ENCODE data around the gene TNPO1.
A peak's percentile ranks its signal among the peaks of the same experiment; 100 is the strongest.
"Not testable (repeated sequence)": the region's sequence is repeated elsewhere in the genome, so short reads cannot be mapped to it uniquely, and the experiment has no call there.

The TNPO1 gene

DNA sequence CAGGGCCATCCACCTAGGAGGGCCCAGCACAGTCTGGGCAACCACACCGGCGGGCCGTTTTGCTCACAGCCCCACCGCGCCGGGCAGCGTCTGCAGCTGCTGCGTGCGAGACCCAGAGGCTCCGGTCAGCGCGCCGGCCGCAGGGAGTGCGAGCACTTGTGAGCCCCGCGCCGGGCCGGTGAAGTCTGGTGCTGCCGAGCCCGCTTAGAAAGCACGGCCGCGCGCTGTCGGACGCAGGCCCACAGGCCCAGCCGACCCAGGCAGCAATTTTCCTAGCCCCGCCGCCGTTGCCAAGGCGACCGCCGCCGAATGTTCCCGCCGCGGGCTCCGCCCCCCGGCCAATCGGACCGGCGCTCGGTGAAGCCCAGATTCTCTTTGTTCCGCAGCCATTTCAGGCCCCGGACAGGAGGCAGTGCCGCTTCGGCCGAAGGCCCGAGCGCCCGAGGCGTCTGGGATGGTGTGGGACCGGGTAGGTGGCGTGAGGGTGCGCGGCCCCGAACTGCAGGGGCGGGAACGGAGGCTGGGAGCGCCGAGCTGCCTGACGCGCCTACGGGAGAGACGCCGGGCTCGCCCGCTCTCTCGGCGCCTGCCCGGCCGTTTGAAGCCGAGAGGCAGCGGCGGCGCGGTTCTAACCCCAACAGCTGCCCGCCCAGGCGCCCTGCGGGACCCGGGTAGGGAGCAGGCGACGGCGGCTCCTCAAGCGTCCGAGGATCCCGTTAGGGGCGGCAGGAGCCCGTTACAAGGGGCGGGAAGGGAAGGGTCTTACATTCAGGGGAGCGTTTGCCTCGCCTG is at the start of gene TNPO1:
Gene TNPO1 (plus strand): TSS at position 378 of the 792 bp plus-strand sequence. CDS start 77 bp downstream, at position 455.
- peak in 1 of 2 donors; percentile 81 for DNase-seq

DNA sequence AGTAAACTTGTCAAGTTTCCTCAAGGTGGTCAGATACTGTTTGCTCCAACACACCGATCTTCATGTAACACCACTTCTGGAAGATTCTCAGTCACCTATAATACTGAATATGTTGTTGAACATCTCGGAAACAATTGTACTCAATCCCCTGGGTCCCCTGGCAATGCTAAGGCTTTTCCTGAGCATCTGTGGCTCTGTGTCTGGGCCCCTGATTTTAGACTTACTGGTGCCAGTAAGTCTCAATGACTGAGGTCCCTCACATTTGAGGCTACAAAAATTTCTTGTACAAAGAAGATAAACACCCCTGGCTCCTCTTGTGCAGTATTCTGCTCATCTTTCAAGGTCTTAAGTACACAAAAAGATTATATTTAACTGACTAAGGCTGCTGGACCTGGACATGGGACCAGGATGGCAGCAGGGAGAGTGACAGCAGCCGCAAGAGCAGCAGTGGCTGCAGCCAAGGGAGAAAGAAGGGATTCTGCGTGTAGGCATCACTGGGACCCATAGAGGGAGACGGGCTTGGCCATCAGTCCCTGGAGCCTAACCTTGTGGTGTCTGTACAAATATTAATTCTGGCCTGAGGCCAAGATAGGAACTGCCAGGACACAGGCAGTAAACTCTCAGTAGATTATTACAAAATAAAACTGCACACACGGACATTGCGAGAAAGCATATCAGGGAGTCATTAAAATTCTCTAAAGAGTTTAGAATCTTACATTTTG is 49.0 kb upstream of the TNPO1 start:
- no peak for DNase-seq

DNA sequence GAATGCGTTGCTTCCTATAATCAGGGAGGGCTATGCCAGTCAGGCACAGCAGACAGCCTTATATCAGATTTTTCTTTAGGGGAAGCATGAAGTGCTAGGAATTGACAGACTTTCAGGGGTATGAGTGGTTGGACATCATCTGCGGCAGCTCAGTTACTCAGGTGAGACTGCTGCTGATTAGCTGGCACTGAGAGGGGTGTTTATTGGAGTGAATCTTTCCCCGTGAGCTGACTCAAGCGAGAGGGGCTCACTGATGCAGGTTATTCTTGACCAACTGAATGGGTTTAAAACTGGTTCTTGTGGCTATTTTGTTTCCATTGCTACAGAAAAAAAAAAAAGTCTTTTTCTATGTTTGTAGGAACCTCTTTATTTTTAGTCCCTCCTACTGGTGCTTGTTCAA is 46.2 kb upstream of the TNPO1 start:
- no peak for DNase-seq

DNA sequence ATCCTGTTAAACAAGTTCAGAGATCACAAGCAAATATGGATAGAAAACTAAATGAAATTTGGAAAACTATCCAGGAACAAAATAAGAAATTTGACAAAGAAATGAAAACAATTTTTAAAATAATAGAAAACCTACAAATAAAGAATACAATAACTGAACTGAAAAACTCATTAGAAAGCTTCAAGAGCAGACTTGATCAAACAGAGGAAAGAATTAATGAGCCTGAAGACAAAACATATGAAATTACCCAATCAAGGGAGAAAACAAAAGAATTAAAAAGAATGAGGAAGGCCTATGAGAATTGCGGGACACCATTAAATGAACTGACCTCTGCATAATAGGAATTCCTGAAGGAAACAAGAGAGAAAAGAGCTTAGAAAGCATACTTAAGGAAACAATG is 39.8 kb upstream of the TNPO1 start:
- no peak for DNase-seq

DNA sequence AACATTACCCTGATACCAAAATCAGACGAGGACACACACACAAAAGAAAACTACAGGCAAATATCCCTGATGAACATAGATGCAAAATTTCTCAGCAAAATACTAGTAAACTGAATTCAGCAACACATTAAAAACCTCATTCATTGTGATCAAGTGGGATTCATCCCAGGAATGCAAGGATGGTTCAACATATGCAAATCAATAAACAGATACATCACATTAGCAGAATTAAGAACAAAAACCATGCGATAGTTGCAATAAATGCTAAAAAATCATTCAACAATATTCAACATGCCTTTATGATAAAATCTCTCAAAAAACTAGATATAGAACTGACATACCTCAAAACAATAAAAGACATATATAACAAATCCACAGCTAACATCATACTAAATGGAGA is 36.9 kb upstream of the TNPO1 start:
- no peak for DNase-seq

DNA sequence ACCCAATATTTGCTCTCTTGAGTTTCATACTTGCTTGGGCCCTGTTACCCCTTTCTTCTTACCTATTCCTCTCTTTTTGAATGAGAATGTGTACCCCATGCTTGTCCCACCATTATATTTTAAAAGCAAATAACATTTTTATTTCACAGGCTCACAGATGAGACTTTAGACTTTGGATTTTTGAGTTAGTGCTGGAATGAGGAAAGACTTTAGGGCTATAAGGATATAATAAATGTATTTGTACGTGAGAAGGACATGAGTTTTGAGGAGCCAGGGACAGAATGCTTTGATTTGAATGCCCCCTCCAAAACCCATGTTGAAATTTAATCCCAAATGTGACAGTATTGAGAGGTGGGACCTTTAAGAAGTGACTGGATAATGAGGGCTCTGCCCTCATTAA is 33.1 kb upstream of the TNPO1 start:
- DNase-seq: no peak

DNA sequence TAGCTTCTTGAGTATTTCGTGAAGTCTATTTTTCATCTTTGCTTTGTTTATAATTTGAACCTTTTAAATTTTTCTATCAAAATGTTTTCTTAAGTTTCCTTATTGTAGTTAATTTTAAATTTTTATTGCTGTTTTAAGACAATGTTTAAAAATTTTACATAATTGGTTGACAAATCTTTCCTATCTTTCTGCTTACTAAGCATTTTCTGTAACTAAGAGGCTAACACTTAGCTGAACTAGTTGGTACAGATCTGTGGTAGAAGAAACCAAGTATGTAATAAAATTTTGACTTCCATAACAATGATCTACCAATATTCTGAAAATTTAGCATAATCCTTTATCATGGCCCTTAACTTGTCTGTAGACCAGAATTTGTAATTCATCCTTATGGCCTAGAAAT is 32.3 kb upstream of the TNPO1 start:
- DNase-seq: no peak

DNA sequence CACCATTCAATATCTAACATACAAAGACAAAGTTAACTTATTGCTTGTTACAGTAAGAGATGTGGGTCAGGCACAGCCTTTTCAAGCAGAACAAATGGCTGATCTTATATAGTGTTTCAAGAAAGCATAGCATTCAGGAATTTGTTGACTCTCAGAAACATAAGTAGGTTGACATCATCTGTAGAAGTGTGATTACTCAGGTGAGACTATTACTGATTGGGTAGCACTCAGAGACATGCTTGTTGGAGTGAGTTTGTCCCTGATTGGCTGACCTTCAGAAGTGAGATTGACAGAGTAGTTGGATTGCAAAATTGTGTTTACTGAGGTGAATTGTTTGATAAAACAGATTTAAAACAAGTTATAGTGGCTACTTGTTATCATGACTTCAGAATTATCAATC is 30.7 kb upstream of the TNPO1 start:
- DNase-seq: no peak

DNA sequence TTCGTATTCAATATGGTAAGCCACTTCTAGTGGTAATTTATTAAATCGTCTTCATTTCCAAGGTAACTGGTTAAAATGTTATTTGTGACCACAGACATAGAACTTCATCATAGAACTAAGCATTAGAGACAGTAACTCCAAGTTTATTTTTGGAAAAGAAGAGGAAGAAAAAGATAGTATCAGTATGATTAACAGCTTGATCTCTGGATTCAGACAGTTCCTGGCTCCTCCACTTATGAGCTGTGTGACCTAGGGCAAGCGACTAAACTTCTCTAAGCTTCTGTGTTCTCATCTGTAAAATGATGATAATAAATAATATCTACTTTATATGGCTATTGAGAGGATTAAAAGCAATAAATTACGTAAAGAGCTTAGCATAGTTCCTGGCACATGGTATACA is 29.8 kb upstream of the TNPO1 start:
- no peak for DNase-seq

DNA sequence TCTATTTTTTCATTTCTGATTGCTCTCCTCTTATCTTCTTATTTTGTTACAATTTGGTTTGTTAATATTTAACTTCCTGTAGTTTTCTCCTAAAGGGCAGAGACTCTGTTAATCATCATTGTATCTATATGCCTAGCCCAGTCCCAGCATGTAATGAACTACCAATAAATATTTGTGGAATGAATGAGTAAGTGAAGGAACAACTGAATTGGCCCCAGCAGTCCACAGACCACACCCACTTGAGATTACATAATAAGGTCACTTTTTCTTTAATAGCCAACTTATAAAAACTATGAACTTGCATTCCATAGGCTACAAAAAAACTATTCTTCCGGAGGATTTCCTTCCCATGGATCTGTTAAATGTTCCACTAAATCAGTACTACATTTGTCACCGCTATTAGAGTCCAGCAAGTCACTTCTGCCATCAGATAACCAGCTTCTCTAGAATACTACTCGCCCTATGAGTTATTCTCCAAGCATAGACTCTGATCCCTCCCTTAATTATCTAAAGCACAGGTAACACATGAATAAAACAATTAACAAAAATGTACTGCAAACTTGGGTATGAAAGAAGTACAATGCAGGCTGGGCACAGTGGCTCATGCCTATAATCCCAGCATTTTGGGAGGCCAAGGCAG is 27.5 kb upstream of the TNPO1 start:
- DNase-seq: no peak

DNA sequence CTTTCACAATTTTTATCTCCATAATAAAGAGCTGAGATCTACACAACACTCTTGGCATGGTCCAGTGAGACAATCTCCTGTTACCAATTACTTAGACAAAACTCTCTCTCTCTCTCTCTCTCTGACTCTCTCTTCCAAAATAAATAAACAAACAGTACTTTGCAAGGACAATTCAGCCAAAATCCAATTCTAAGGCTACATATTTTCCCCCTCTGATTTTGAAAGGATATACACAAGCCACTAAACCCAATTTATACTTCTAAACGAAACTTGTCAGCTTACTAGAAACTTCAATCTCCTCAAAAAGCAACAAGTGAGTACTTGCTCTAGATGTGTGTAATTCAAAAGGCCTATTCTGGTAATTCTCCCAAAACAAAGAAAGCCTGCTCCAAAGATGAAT is 26.3 kb upstream of the TNPO1 start:
- no peak for DNase-seq

DNA sequence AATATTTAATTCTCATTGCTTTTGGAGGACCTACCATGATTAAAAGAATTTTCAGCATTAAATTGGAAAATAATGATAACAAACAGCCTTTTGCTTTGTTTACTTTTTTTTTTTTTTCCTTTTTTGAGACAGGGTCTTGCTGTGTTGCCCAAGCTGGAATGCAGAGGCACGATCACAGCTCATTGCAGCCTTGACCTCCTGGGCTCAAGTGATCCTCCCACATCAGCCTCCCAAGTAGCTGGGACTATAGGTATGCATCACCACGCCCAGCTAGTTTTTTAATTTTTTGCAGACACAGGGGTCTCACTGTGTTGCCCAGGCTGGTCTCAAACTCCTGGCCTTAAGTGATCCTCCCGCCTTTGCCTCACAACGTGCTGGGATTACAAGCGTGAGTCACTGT is 23.8 kb upstream of the TNPO1 start:
- DNase-seq: not testable (repeated sequence)

DNA sequence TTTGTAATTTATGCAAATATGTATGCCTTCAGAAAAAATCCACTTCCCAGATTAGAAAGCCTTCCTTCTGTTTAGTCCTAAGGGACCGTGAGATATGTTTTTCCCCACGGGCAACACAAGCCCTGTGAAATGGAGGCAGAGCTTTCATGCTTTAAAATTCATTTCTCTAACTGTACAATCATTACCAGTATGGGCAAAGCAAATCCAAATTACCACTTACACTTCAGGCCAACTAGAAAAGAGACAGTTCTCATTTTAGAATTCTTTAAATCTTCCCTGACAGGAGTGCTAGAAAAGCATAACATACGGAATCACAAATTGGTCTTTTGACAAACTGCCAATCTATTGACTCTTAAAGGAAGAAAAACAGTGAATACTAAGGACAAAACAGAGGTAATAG is 20.5 kb upstream of the TNPO1 start:
- DNase-seq: no peak

DNA sequence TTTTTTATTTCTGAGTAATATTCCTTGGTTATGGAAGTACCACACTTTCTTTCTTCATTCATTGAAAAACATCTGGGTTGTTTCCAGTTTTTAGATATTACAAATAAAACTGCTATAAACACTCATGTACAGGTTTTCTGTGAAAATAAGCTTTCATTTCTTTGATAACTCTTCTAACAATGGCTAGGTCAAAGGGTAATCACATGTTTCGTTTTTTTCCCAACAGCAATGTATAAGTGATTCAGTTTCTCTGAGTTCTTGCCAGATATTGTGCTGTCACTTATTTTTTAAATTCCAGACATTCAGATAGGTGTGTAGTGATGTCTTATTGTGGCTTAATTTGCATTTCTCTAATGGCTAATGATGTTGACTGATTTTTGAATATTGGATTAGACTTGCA is 16.7 kb upstream of the TNPO1 start:
- DNase-seq: no peak

DNA sequence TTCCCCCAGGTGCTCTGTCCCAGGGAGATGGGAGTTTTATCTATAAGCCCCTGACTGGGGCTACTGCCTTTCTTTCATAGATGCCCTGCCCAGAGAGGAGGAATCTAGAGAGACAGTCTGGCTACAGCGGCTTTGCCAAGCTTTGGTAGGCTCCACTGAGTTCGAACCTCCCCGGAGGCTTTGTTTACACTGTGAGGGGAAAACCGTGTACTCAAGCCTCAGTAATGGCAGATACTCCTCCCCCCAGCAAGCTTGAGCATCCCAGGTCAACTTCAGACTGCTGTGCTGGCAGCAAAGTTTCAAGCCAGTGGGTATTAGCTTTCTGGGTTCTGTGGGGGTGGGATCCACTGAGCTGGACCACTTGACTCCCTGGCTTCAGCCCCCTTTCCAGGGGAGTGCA is 7.8 kb upstream of the TNPO1 start:
- not testable (repeated sequence) for DNase-seq

DNA sequence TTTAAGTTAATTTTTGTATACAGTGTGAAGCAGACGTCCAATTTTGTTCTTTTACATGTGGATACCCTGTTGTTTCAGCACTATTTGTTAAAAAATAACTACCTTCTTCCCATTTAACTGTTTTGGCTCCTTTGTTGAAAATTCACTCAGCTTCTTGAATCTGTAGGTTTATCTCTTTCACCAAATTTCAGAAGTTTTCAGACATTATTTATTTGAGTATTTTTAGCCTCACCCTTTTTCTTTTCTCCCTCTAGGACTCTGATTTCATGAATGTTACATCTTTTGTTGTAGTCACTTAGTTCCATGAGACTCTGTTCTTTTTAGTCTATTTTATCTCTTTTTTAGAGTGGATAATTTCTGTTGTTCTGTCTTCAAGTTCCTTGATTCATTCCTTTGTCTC is 4.6 kb upstream of the TNPO1 start:
- no peak for DNase-seq

DNA sequence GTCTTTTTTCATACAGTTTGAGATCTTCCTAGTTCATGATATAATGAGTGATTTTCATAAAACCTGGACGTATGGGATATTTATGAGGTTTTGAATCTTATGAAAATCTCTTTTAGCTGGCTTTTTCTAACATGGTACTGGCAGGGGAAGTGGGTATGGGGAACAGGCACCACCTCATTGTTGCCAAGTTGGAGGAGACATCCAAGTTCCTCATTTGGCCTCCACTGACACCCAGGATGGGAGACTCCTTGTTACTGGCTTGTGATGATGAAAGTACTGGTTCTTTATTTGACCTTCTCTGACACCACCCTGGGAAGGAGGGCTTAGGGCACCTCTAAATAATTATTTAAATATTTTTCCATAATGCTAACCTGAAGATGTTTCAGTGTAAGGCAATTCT is 4.0 kb upstream of the TNPO1 start:
- DNase-seq: no peak

DNA sequence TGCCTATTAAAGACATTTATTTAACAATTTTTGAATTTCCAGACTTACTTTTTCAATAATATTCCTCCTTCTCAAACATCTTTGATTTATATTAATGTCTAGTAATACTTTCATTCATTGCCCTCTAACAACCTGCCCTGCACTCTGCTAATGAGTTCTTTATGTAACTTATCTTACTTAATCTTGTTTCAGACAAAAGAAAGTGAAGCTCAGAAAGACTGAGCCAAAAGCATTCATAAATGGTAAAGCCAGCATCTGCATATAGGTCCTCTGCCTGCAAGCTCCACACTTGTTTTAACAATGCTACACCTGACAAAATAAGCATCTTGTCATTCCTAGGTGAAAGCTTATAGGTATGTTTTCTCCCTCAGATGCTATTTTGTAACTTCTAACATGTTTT is 2.4 kb upstream of the TNPO1 start:
- no peak for DNase-seq

DNA sequence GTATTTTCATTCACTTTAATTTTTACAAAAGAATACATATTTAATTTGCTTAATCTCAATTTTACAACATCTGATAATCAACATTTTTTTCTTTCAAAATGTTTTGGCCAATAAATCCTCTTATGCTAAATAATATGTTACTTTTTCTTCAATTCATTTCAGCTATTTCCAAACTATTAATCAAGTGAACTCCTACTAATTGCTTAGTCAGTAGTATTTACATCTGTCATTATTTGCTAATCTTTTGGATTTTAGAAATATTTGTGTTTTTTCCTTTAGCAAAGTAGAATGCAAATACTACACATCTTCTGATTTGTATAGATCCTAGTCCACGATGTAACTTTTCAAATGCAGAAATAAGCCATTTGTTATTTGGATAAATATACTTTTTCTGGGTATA is 1.6 kb upstream of the TNPO1 start:
- DNase-seq: no peak

DNA sequence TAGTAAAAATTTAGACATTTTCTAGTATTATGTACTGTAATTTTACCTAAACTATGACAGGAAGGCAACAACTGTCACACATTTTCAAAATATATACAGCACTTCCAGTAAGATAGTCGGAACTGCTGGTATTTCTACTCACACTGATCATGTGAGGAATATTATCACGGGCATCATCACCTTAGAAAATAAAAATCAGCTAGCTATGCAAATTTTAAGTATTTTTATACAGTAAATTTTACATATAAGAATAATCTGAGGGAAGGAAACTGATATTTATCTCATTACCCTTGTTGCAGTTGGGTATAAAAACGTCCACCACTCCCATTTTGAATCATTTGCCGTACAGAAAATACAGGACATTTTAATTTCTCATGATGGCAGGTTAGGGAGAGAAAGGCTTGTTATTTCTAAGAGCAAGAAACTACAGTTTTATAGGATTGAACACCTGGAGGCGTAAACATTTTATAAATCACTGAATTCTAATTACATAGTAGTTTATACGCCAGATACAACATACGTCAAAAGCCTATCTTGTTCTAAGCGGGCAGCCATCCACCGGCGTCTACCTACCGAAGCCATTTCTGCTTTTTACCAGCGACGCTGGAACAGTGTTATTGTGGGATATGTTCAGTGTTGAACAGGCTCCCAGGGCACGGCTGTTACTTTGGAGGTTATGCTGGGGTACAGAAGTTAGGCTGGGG is 729 bp upstream of the TNPO1 start:
- no peak for DNase-seq

DNA sequence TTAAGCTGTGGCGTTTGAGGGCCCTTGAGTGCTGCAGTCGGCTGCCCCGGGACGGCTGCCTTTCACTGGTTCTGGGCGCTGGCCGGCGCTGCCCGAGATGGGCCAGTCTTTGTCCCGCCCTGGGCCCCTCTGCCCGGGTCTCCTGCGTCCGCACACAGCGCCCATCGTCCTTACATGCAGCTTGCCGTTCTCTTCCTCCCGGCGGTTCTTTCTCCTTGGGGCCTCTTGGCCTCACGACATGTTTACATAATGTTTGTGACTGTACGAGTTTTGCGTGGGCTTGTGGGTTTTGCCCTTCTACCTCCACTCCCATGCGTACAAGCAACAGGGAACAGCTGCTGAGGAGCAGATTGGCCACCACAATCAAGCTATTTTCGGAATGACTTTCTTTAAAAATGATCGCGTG is 618 bp downstream of the TNPO1 start:
- peak in 1 of 2 donors; percentile 68 for DNase-seq

DNA sequence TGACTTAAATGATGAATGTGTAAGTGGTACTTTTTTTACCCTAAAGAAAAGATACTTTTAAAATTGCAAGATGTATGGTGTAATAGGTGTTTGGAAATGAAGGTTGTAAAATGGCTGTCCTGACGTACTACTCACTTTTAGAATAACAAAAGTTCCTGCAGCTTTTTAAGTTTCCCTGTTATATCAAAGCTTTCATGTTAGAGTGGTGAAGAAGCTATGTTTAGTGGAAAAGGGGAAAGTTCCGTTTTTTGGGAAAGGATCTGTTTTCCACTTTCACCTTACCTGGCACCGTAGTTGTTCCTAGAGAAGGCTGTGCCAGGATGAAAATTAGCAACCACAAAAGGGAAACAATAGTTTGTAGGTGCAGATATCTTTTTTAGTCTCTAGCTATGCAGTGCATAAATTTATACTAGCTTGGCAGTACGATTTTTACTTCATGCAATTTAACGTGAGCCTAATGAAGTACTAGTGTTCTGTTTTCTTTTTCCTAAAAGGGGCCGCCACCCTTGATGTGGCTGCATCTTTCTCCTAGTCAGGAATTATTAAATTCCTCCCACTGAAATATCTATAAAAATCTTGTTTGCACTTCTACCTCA is 1.3 kb downstream of the TNPO1 start:
- DNase-seq: no peak

Data from bone marrow (tissue), 2 donors.